Liver (tissue), 9 donors: Measurements from ENCODE around the gene WHRN. TPM values are rescaled to one million over a fixed set of nuclear protein-coding genes. Genes with fewer than 3 reads are reported as not detected.

Source experiments
- DNase-seq: peaks from one replicate; pipeline ENCODE4 v3.0.0-alpha.2; 2017; ENCODE audit warnings: low spot score
- H3K27ac ChIP-seq, 2 donors: one replicate each; pipeline ENCODE4 v1.7.0; 2013; ENCODE audit warnings: inconsistent platforms in 2 of 2, low read length in 2 of 2, control low read depth in 1 of 2, low read depth in 1 of 2, mild to moderate bottlenecking in 1 of 2
- H3K27me3 ChIP-seq, 4 donors: one replicate each; pipeline versions ENCODE4 v1.6.1 to v1.7.0; 2013; ENCODE audit warnings: low read length in 3 of 4, inconsistent platforms in 1 of 4, mild to moderate bottlenecking in 1 of 4, moderate library complexity in 1 of 4; ENCODE audit not compliant: control insufficient read depth in 4 of 4, insufficient read depth in 4 of 4
- H3K36me3 ChIP-seq, 4 donors: one replicate each; pipeline versions ENCODE4 v1.6.1 to v1.7.0; 2013; ENCODE audit warnings: low read length in 3 of 4, mild to moderate bottlenecking in 3 of 4, low read depth in 1 of 4, moderate library complexity in 1 of 4; ENCODE audit not compliant: control insufficient read depth in 4 of 4, insufficient read depth in 3 of 4
- H3K4me1 ChIP-seq, 4 donors: one replicate each; pipeline versions ENCODE4 v1.6.1 to v1.7.0; 2013; ENCODE audit warnings: low read length in 3 of 4, mild to moderate bottlenecking in 3 of 4, moderate library complexity in 1 of 4; ENCODE audit not compliant: control insufficient read depth in 4 of 4, insufficient read depth in 4 of 4
- H3K4me3 ChIP-seq, 3 donors: one replicate each; pipeline versions ENCODE4 v1.6.1 to v1.7.0; 2013; ENCODE audit warnings: low read length in 3 of 3, control low read depth in 1 of 3, low read depth in 1 of 3, mild to moderate bottlenecking in 1 of 3
- H3K9ac ChIP-seq, 2 donors: one replicate each; pipeline ENCODE4 v1.7.0; 2013; ENCODE audit warnings: low read length in 2 of 2, mild to moderate bottlenecking in 2 of 2, moderate library complexity in 2 of 2, control low read depth in 1 of 2, low read depth in 1 of 2
- H3K9me3 ChIP-seq, 4 donors: one replicate each; pipeline versions ENCODE4 v1.6.1 to v1.7.0; 2013; ENCODE audit warnings: low read length in 3 of 4; ENCODE audit not compliant: control insufficient read depth in 4 of 4
- ATF3 ChIP-seq: IDR thresholded peaks from 2 replicates; pipeline ENCODE4 v1.6.1; 2016; ENCODE audit warnings: antibody characterized with exemption
- CTCF ChIP-seq: fragments of 150-350 bp; IDR thresholded peaks from 2 replicates; pipeline ENCODE4 v1.5.1; 2017; ENCODE audit warnings: improper control_type of control experiment, low read depth, low read length; ENCODE audit not compliant: missing input control
- EGR1 ChIP-seq, 2 donors: IDR thresholded peaks; 2 replicates each; pipeline ENCODE4 v1.6.1; 2016 to 2018; ENCODE audit warnings: antibody characterized with exemption in 2 of 2, low read depth in 2 of 2
- FOXA1 ChIP-seq: IDR thresholded peaks from 2 replicates; pipeline ENCODE4 v1.6.1; 2016; ENCODE audit warnings: antibody characterized with exemption
- FOXA2 ChIP-seq: IDR thresholded peaks from 2 replicates; pipeline ENCODE4 v1.6.1; 2016; ENCODE audit warnings: antibody characterized with exemption
- GABPA ChIP-seq, 2 donors: IDR thresholded peaks in 1 of 2; conservative IDR thresholded peaks in 1 of 2; 2 replicates each; pipeline ENCODE4 v1.6.1; 2016; ENCODE audit warnings: antibody characterized with exemption in 2 of 2, mild to moderate bottlenecking in 1 of 2, moderate library complexity in 1 of 2
- HNF4A ChIP-seq, 2 donors: conservative IDR thresholded peaks; 2 replicates each; pipeline ENCODE4 v1.6.1; 2016; ENCODE audit warnings: antibody characterized with exemption in 2 of 2, mild to moderate bottlenecking in 2 of 2
- HNF4G ChIP-seq: IDR thresholded peaks from 2 replicates; pipeline ENCODE4 v1.6.1; 2016; ENCODE audit warnings: antibody characterized with exemption
- JUND ChIP-seq, 2 donors: IDR thresholded peaks; 2 replicates each; pipeline ENCODE4 v1.6.1; 2016; ENCODE audit warnings: antibody characterized with exemption in 2 of 2
- MAX ChIP-seq: IDR thresholded peaks from 2 replicates; pipeline ENCODE4 v1.6.1; 2016; ENCODE audit warnings: antibody characterized with exemption
- RAD21 ChIP-seq, 2 donors: IDR thresholded peaks; 2 replicates each; pipeline ENCODE4 v1.6.1; 2016; ENCODE audit warnings: antibody characterized with exemption in 2 of 2, mild to moderate bottlenecking in 2 of 2
- REST ChIP-seq: IDR thresholded peaks from 2 replicates; pipeline ENCODE4 v1.6.1; 2016; ENCODE audit warnings: antibody characterized with exemption, mild to moderate bottlenecking
- RXRA ChIP-seq, 2 donors: IDR thresholded peaks; 2 replicates each; pipeline ENCODE4 v1.6.1; 2017 to 2018; ENCODE audit warnings: antibody characterized with exemption in 2 of 2, mild to moderate bottlenecking in 1 of 2
- SP1 ChIP-seq: IDR thresholded peaks from 2 replicates; pipeline ENCODE4 v1.6.1; 2018; ENCODE audit warnings: antibody characterized with exemption, mild to moderate bottlenecking
- TAF1 ChIP-seq: conservative IDR thresholded peaks from 2 replicates; pipeline ENCODE4 v1.6.1; 2016; ENCODE audit warnings: antibody characterized with exemption, mild to moderate bottlenecking
- YY1 ChIP-seq: IDR thresholded peaks from 2 replicates; pipeline ENCODE4 v1.6.1; 2016; ENCODE audit warnings: antibody characterized with exemption, mild to moderate bottlenecking
- WGBS: extraction: QIAGEN DNeasy Blood & Tissue Kit; methylation state at CpG from one replicate; pipeline ENCODE4 v1.1.7; 2013; 5-methylcytosine and 5-hydroxymethylcytosine counted together
- polyA plus RNA-seq, 2 donors: library from polyadenylated mRNA; stranded (reverse) in 1 of 2; unstranded in 1 of 2; fragments of 200-250 nt in 1 of 2; fragments of >200 nt in 1 of 2; fragmentation: Nextera tagmentation in 1 of 2; extraction: Ambion mirVana in 1 of 2; gene quantifications; one replicate each; pipeline versions ENCODE4 v1.2.1 to v1.2.3, GENCODE V29; 2013 to 2015
- total RNA-seq, 2 donors: library from RNA; depleted of rRNA; stranded (reverse); fragments of >200 nt; gene quantifications; one replicate each; pipeline ENCODE4 v1.2.3, GENCODE V29; 2014
- donor health status: healthy.
- donor health status: healthy.
- donor health status: healthy.
- donor health status: healthy.
- donor health status: healthy.

The WHRN gene
- total and polyA plus RNA-seq, 4 donors, result 0.42 to 1.9 (median 0.88) TPM

DNA sequence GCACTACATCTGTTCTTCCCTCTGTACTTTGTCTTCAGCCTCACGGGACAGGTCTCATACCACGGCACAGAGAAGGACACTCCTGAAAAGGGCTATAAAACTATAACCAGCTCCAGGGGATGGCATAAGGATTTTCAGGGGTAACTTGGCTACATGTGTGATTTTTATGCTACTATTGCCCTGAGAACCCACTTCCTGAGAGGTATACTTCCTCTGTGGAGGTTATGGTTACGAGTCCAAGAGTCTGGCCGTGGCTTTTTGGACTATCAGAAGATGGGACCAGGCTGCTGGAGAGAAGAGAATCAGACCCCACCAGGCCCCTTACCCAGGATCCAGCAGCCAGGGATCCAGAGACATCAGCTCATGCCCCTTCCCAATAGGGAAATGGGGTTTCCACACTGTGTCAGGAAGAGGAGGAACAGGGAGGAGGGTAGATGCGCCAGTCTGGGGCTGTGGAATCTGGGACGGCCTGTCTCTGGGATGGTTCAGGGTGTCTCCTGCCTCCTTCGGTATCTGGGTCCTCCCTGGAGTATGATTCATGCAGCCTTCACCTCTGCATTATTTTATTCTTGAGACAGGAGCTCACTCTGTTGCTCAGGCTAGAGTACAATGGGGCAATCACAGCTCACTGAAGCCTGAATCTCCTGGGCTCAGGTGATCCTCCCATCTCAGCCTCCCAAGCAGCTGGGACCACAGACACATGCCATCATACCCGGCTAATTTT, 29.7 kb downstream of the WHRN start:
- no peaks in the 10 kb centered on the region for H3K4me1 ChIP-seq
- no peaks in the 10 kb centered on the region for H3K36me3 ChIP-seq
- no peaks in the 10 kb centered on the region for H3K27me3 ChIP-seq
- no peak overlapping the region for H3K4me3 ChIP-seq
- no peak overlapping the region for H3K27ac ChIP-seq
- DNase-seq, result no peak
- WGBS, result 67% methylated on average over 8 of the region's 8 CpGs
- no peaks in the 10 kb centered on the region for H3K9me3 ChIP-seq
- TF ChIP-seq FOXA2, result no peak
- H3K9ac ChIP-seq, result no peak overlapping the region

GRCh38 chr9:114474425-114474824, 30.8 kb downstream of the WHRN start:
- Histone ChIP-seq H3K4me3 (no peak overlapping the region), H3K9me3 (no peaks in the 10 kb centered on the region), H3K4me1 (no peaks in the 10 kb centered on the region), H3K27ac (no peak overlapping the region), H3K9ac (no peak overlapping the region), H3K36me3 (no peaks in the 10 kb centered on the region), H3K27me3 (no peaks in the 10 kb centered on the region)
- no peak for DNase-seq
- TF ChIP-seq MAX (no peak), CTCF (no peak)
- 96% methylated on average over 1 of the region's 1 CpG for WGBS

- 91% methylated on average over 3 of the region's 3 CpGs for WGBS
- Histone ChIP-seq H3K27ac (no peak overlapping the region), H3K9me3 (no peaks in the 10 kb centered on the region), H3K4me3 (no peak overlapping the region), H3K4me1 (no peaks in the 10 kb centered on the region), H3K36me3 (no peaks in the 10 kb centered on the region), H3K27me3 (no peaks in the 10 kb centered on the region), H3K9ac (no peak overlapping the region)
- no peak for TF ChIP-seq FOXA2
- no peak for TF ChIP-seq RXRA (IDR thresholded peaks at IDR 0.05)
- TF ChIP-seq RAD21 (IDR thresholded peaks at IDR 0.05), result no peak
- TF ChIP-seq HNF4A (conservative IDR thresholded peaks at IDR 0.05), result no peak
- no peak for TF ChIP-seq ATF3
- no peak for TF ChIP-seq MAX
- no peak for TF ChIP-seq SP1
- TF ChIP-seq HNF4G, result no peak
- no peak for TF ChIP-seq YY1
- no peak for TF ChIP-seq TAF1
- TF ChIP-seq FOXA1, result no peak
- TF ChIP-seq JUND (IDR thresholded peaks at IDR 0.05), result no peak
- TF ChIP-seq REST, result no peak
- TF ChIP-seq GABPA (IDR thresholded peaks at IDR 0.05 in 1 of 2, conservative IDR thresholded peaks at IDR 0.05 in 1 of 2), result no peak
- TF ChIP-seq EGR1 (IDR thresholded peaks at IDR 0.05; ENCODE audit: low read depth in 2 of 2), result no peak
- DNase-seq, result no peak
These were observed 31.8 kb downstream of the WHRN start for GRCh38 chr9:114473447-114473801.
